Lower lobe of right lung (tissue), 2 donors: ENCODE data around the gene ABCF1. TPM values are rescaled to one million over a fixed set of nuclear protein-coding genes. Genes with fewer than 3 reads are reported as not detected.
"Not testable (repeated sequence)": the region's sequence is repeated elsewhere in the genome, so short reads cannot be mapped to it uniquely, and the experiment has no call there.

ENCODE experiments used
- ATAC-seq, 2 donors: fragments of 200-7000 bp; cut with Tn5 transposase; one replicate each; pipeline ENCODE4 v1.9.1; 2020 to 2022; ENCODE audit warnings: mild to moderate bottlenecking in 2 of 2, moderate library complexity in 2 of 2
- DNase-seq: peaks from one replicate; pipeline ENCODE4 v3.0.0-alpha.2; 2020
- H3K27ac ChIP-seq: fragments of 200-600 bp; one replicate; pipeline ENCODE4 v1.8.0; 2022
- H3K27me3 ChIP-seq: fragments of 200-600 bp; one replicate; pipeline ENCODE4 v1.8.0; 2022; ENCODE audit warnings: low read depth
- H3K36me3 ChIP-seq: fragments of 200-600 bp; one replicate; pipeline ENCODE4 v1.8.0; 2022; ENCODE audit warnings: mild to moderate bottlenecking
- H3K4me1 ChIP-seq: fragments of 200-600 bp; one replicate; pipeline ENCODE4 v1.8.0; 2022
- H3K4me3 ChIP-seq: fragments of 200-600 bp; one replicate; pipeline ENCODE4 v1.8.0; 2022; ENCODE audit warnings: mild to moderate bottlenecking
- H3K9me3 ChIP-seq: fragments of 200-600 bp; one replicate; pipeline ENCODE4 v1.8.0; 2022
- intact Hi-C: fragments of 100-400 bp; cut with DNase I; formaldehyde crosslinking; loops from one replicate; pipeline ENCODE4 v1.11.0; 2022
- total RNA-seq: library from RNA; stranded (reverse); fragmentation: NEBNext Ultra II Directional; extraction: Animal tissue kit (Norgen Biotek cat#: 25700); gene quantifications from one replicate; pipeline ENCODE4 v1.2.1, GENCODE V29; 2021
- TF ChIP-seq, protein P1 (sequence below): fragments of 200-600 bp; IDR thresholded peaks from one replicate; pipeline ENCODE4 v1.8.0; 2022; ENCODE audit warnings: antibody characterized with exemption, mild to moderate bottlenecking
- donor health status: DM: no; HTN: yes; CAD: no; lungs with severe emphysema.

The ABCF1 gene
- total RNA-seq, 1 donor from 2014 or later, result 40.0 TPM

DNA sequence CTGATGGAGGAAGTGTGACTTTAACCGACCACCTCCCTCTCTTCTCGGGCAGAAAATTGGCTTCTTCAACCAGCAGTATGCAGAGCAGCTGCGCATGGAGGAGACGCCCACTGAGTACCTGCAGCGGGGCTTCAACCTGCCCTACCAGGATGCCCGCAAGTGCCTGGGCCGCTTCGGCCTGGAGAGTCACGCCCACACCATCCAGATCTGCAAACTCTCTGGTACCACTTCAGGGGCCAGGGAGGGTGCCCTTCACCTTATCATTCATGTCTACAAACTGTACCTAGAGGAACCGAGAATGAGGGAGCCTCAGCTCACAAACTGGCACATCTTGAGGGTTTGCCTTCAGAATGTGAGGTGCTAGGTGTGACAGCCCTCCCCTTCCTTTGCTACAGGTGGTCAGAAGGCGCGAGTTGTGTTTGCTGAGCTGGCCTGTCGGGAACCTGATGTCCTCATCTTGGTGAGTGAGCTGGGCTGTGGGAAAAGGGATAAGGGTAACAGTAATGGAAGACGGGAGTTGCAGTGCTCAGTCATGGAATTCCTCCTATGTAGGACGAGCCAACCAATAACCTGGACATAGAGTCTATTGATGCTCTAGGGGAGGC lies 18.6 kb downstream of the ABCF1 start:
- TF ChIP-seq, protein P1, sequence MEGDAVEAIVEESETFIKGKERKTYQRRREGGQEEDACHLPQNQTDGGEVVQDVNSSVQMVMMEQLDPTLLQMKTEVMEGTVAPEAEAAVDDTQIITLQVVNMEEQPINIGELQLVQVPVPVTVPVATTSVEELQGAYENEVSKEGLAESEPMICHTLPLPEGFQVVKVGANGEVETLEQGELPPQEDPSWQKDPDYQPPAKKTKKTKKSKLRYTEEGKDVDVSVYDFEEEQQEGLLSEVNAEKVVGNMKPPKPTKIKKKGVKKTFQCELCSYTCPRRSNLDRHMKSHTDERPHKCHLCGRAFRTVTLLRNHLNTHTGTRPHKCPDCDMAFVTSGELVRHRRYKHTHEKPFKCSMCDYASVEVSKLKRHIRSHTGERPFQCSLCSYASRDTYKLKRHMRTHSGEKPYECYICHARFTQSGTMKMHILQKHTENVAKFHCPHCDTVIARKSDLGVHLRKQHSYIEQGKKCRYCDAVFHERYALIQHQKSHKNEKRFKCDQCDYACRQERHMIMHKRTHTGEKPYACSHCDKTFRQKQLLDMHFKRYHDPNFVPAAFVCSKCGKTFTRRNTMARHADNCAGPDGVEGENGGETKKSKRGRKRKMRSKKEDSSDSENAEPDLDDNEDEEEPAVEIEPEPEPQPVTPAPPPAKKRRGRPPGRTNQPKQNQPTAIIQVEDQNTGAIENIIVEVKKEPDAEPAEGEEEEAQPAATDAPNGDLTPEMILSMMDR, result no peak
- DNase-seq (no peak), ATAC-seq (peak in 1 of 2 donors; percentile 35)
- no peak overlapping the region for H3K27ac ChIP-seq
- no peaks in the 10 kb centered on the region for H3K27me3 ChIP-seq
- H3K4me1 ChIP-seq, result peaks cover 10% of the 10 kb centered on the region
- peaks cover 100% of the 10 kb centered on the region for H3K36me3 ChIP-seq
- H3K4me3 ChIP-seq, result no peak overlapping the region
- H3K9me3 ChIP-seq, result no peaks in the 10 kb centered on the region
- intact Hi-C loops, result no loop called here

DNA sequence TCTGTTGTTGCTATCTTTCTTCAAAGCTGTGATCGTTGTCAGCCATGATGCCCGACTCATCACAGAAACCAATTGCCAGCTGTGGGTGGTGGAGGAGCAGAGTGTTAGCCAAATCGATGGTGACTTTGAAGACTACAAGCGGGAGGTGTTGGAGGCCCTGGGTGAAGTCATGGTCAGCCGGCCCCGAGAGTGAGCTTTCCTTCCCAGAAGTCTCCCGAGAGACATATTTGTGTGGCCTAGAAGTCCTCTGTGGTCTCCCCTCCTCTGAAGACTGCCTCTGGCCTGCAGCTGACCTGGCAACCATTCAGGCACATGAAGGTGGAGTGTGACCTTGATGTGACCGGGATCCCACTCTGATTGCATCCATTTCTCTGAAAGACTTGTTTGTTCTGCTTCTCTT lies 19.3 kb downstream of the ABCF1 start:
- Histone ChIP-seq H3K9me3 (no peaks in the 10 kb centered on the region), H3K36me3 (peaks cover 100% of the 10 kb centered on the region), H3K4me1 (peaks cover 10% of the 10 kb centered on the region), H3K4me3 (no peak overlapping the region), H3K27me3 (no peaks in the 10 kb centered on the region), H3K27ac (peak overlapping the region; percentile 56)
- ATAC-seq, result peak in 1 of 2 donors; percentile 8
- TF ChIP-seq, protein P1, result no peak
- no peak for DNase-seq
- intact Hi-C loops, result no loop called here

DNA sequence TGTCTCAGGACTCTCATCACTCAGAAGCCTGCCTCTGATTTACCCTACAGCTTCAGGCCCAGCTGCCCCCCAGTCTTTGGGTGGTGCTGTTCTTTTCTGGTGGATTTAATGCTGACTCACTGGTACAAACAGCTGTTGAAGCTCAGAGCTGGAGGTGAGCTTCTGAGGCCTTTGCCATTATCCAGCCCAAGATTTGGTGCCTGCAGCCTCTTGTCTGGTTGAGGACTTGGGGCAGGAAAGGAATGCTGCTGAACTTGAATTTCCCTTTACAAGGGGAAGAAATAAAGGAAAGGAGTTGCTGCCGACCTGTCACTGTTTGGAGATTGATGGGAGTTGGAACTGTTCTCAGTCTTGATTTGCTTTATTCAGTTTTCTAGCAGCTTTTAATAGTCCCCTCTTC lies 19.8 kb downstream of the ABCF1 start:
- intact Hi-C loops, result no loop called here
- H3K4me1 ChIP-seq, result peaks cover 10% of the 10 kb centered on the region
- H3K27ac ChIP-seq, result peak overlapping the region; percentile 56
- H3K4me3 ChIP-seq, result no peak overlapping the region
- TF ChIP-seq, protein P1, result no peak
- no peaks in the 10 kb centered on the region for H3K27me3 ChIP-seq
- no peaks in the 10 kb centered on the region for H3K9me3 ChIP-seq
- ATAC-seq (peak; percentile 85 to 87), DNase-seq (no peak)
- H3K36me3 ChIP-seq, result peaks cover 95% of the 10 kb centered on the region

DNA sequence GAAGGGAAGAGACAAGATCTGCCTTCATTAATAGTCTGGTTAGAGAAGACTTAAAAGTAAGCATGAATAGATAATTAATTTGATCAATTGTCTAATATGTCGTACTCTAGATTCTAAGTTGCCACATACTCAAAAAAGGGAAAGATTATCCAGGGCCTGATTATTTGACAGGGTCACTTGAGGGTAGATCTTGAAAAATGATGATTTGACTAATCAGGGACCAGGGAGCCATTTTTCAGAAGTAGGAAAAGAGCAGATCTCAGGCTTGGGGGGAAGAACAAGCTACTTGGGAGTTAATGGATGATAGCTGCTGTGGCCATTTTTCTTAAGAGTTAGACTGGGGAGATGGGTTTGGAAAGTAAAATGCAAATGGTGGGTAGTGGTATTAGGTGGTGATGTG lies 21.0 kb downstream of the ABCF1 start:
- Histone ChIP-seq H3K4me3 (no peak overlapping the region), H3K27ac (no peak overlapping the region), H3K4me1 (peaks cover 10% of the 10 kb centered on the region), H3K36me3 (peaks cover 83% of the 10 kb centered on the region), H3K9me3 (no peaks in the 10 kb centered on the region), H3K27me3 (no peaks in the 10 kb centered on the region)
- DNase-seq (no peak), ATAC-seq (no peak)
- intact Hi-C loops, result no loop called here
- TF ChIP-seq, protein P1, result no peak

DNA sequence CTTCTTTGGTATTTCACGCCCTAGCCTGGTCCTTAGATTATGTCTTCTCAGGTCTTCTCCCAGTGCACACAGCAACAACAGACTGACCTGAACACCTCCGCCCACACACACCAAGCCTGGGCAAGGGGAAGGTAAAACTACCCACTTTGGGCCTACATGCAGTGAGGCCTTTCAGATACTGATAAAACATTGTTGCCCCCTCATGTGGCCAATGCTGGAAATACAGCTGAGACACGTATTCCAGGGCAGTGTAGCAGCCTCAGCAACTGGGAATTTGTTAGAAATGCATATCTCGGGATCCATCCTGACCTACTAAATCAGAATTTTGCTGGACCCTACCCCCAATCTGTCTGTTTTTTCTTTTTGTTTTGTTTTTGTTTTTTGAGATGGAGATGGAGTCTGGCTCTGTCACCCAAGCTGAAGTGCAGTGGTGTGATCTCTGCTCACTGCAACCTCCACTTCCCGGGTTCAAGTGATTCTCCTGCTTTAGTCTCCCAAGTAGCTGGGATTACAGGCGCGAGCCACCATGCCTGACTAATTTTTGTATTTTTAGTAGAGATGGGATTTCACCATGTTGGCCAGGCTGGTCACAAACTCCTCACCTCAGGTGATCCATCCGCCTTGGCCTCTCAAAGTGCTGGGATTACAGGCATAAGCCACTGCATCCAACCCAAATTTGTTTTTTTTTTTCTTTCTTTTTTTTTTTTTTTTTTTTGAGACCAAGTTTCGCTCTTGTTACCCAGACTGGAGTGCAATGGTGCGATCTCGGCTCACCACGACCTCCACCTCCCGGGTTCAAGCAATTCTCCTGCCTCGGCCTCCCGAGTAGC lies 26.3 kb downstream of the ABCF1 start:
- H3K27me3 ChIP-seq, H3K9me3 ChIP-seq, H3K4me3 ChIP-seq, intact Hi-C loops, H3K4me1 ChIP-seq, H3K27ac ChIP-seq: not testable (repeated sequence)
- peaks cover 55% of the 10 kb centered on the region for H3K36me3 ChIP-seq
- TF ChIP-seq, protein P1, result peak; percentile 87
- DNase-seq, result peak; percentile 68
- ATAC-seq, result peak; percentile 82 to 89
